Keratinocyte (primary cell): ENCODE measurements around the gene SRPRB. TPM values are rescaled to one million over a fixed set of nuclear protein-coding genes. Genes with fewer than 3 reads are reported as not detected.

Source experiments
- DNase-seq: peaks from one replicate; pipeline ENCODE4 v3.0.0-alpha.2; 2011; ENCODE audit warnings: low read depth, missing footprints, low spot score
- FAIRE-seq: peaks from 2 replicates; lab custom pipeline; 2011; peaks lifted over from hg19 to GRCh38; lab: Jason Lieb, UNC
- H2AFZ ChIP-seq: 2 replicates; pipeline ENCODE4 v1.6.0; 2012; ENCODE audit warnings: low read length, control low read depth, inconsistent platforms; ENCODE audit not compliant: control insufficient read depth
- H3K27ac ChIP-seq: 2 replicates; pipeline ENCODE4 v1.5.1; 2011; ENCODE audit warnings: low read length; ENCODE audit not compliant: control insufficient read depth, insufficient read depth
- H3K27me3 ChIP-seq: 3 replicates; pipeline ENCODE4 v1.6.0; 2011; ENCODE audit warnings: low read length; ENCODE audit not compliant: control insufficient read depth, insufficient read depth; ENCODE audit errors: extremely low read depth
- H3K36me3 ChIP-seq, 2 experiments: 2 replicates in 1 of 2; 3 replicates in 1 of 2; pipeline ENCODE4 v1.5.1; 2011; ENCODE audit warnings: low read length in 2 of 2, mild to moderate bottlenecking in 1 of 2; ENCODE audit not compliant: control insufficient read depth in 2 of 2, insufficient read depth in 2 of 2; ENCODE audit errors: extremely low read depth in 1 of 2
- H3K4me1 ChIP-seq: 3 replicates; pipeline ENCODE4 v1.5.1; 2011; ENCODE audit warnings: low read length; ENCODE audit not compliant: control insufficient read depth, insufficient read depth; ENCODE audit errors: extremely low read depth
- H3K4me2 ChIP-seq: 3 replicates; pipeline ENCODE4 v1.6.0; 2011; ENCODE audit warnings: low read depth, low read length; ENCODE audit not compliant: control insufficient read depth, insufficient read depth; ENCODE audit errors: extremely low read depth
- H3K4me3 ChIP-seq, 3 experiments: fragments of 200-600 bp in 1 of 3; sonication (generic) in 1 of 3; 2 replicates in 2 of 3; 3 replicates in 1 of 3; pipeline ENCODE4 v1.5.1; 2011 to 2016; ENCODE audit warnings: low read length in 3 of 3, mild to moderate bottlenecking in 3 of 3, control low read depth in 2 of 3, inconsistent platforms in 1 of 3, low read depth in 1 of 3, mixed read lengths in 1 of 3, mixed run types in 1 of 3, moderate library complexity in 1 of 3; ENCODE audit not compliant: control insufficient read depth in 2 of 3, insufficient read depth in 2 of 3; ENCODE audit errors: extremely low read depth in 1 of 3
- H3K79me2 ChIP-seq: 2 replicates; pipeline ENCODE4 v1.6.0; 2012; ENCODE audit warnings: low read length; ENCODE audit not compliant: control insufficient read depth, insufficient read depth
- H3K9ac ChIP-seq: 3 replicates; pipeline ENCODE4 v1.6.0; 2011; ENCODE audit warnings: low read length; ENCODE audit not compliant: control insufficient read depth, insufficient read depth; ENCODE audit errors: extremely low read depth
- H3K9me1 ChIP-seq: 3 replicates; pipeline ENCODE4 v1.6.0; 2011; ENCODE audit warnings: low read length; ENCODE audit not compliant: control insufficient read depth, insufficient read depth; ENCODE audit errors: extremely low read depth
- H3K9me3 ChIP-seq: 2 replicates; pipeline ENCODE4 v1.5.1; 2012; ENCODE audit warnings: low read depth, low read length; ENCODE audit not compliant: control insufficient read depth
- H4K20me1 ChIP-seq: 3 replicates; pipeline ENCODE4 v1.6.0; 2011; ENCODE audit warnings: low read length; ENCODE audit not compliant: control insufficient read depth, insufficient read depth; ENCODE audit errors: extremely low read depth
- EZH2 ChIP-seq: IDR thresholded peaks from one replicate; pipeline ENCODE4 v1.6.1; 2012; ENCODE audit warnings: inconsistent platforms, mild to moderate bottlenecking, low read length, moderate library complexity
- dilution Hi-C: fragments of 300-500 bp; cut with MboI; formaldehyde crosslinking; loops from one replicate; pipeline ENCODE4 v1.7.0; 2020; ENCODE audit warnings: low sequenced_read_pairs; ENCODE audit not compliant: extremely low pct_ligation_motif_present
- polyA plus RNA-seq, 5 experiments: library from polyadenylated mRNA; depleted of rRNA in 3 of 5; stranded (reverse) in 3 of 5; stranded (forward) in 1 of 5; unstranded in 1 of 5; fragments of >200 nt; gene quantifications; 1 replicate in 1 of 5; 2 replicates in 3 of 5; 3 replicates in 1 of 5; pipeline versions ENCODE4 v1.2.1 to v1.2.3, GENCODE V29; 2011 to 2012; ENCODE audit warnings: missing spikeins in 2 of 5, low read depth in 1 of 5, low replicate concordance in 1 of 5
- TF ChIP-seq, protein P1 (sequence below), 3 experiments: IDR thresholded peaks in 1 of 3; conservative IDR thresholded peaks in 1 of 3; optimal IDR thresholded peaks in 1 of 3; 2 replicates in 2 of 3; 3 replicates in 1 of 3; pipeline versions ENCODE3 to v1.5.1; 2011; ENCODE audit warnings: low read length in 3 of 3, mild to moderate bottlenecking in 3 of 3, moderate library complexity in 2 of 3, control low read depth in 1 of 3, inconsistent platforms in 1 of 3; ENCODE audit not compliant: insufficient read depth in 2 of 3; ENCODE audit errors: extremely low read depth in 1 of 3

SRPRB gene
- polyA plus RNA-seq, 1 donor (not counting 4 experiments of a cell fraction or from before 2014, with no cell fraction given), result 55.9 TPM

DNA sequence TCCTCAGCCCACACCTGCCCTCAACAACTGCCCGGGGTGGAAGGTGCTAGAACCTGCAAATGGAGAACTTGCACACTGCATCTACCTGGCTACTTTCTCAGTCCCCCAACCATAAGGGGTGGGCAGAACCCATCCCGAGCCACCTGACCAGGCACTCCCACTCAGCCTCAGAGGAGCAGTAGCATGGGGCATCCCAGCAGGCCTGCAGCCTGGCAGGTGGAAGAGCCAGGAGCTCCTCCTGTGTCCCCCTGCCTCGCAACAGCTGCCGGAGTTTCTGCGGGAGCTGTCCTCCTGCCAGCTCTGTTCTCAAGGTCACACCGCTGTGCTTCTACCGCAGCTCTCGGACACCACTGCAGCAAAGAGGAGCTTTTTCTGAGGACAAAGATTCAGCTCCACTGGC, 62.6 kb downstream of the SRPRB start:
- H4K20me1 ChIP-seq, result no peaks in the 10 kb centered on the region
- H3K9ac ChIP-seq, result no peak overlapping the region
- no peaks in the 10 kb centered on the region for H3K9me3 ChIP-seq
- no peaks in the 10 kb centered on the region for H3K79me2 ChIP-seq
- dilution Hi-C loops, result no loop called here
- H3K4me1 ChIP-seq, result no peaks in the 10 kb centered on the region
- H3K27ac ChIP-seq, result no peak overlapping the region
- H3K4me3 ChIP-seq, result no peak overlapping the region
- TF ChIP-seq, protein P1, sequence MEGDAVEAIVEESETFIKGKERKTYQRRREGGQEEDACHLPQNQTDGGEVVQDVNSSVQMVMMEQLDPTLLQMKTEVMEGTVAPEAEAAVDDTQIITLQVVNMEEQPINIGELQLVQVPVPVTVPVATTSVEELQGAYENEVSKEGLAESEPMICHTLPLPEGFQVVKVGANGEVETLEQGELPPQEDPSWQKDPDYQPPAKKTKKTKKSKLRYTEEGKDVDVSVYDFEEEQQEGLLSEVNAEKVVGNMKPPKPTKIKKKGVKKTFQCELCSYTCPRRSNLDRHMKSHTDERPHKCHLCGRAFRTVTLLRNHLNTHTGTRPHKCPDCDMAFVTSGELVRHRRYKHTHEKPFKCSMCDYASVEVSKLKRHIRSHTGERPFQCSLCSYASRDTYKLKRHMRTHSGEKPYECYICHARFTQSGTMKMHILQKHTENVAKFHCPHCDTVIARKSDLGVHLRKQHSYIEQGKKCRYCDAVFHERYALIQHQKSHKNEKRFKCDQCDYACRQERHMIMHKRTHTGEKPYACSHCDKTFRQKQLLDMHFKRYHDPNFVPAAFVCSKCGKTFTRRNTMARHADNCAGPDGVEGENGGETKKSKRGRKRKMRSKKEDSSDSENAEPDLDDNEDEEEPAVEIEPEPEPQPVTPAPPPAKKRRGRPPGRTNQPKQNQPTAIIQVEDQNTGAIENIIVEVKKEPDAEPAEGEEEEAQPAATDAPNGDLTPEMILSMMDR (optimal IDR thresholded peaks at IDR 0.05 in 1 of 3, IDR thresholded peaks at IDR 0.05 in 1 of 3, conservative IDR thresholded peaks at IDR 0.05 in 1 of 3; ENCODE audit: extremely low read depth in 1 of 3, insufficient read depth in 2 of 3, low read length in 3 of 3), result no peak
- TF ChIP-seq EZH2, result no peak
- DNase-seq, result no peak
- no peak overlapping the region for H2AFZ ChIP-seq
- H3K9me1 ChIP-seq, result no peaks in the 10 kb centered on the region
- no peak overlapping the region for H3K4me2 ChIP-seq
- H3K27me3 ChIP-seq, result peaks cover 17% of the 10 kb centered on the region
- H3K36me3 ChIP-seq, result no peaks in the 10 kb centered on the region
- FAIRE-seq, result no peak

GRCh38 chr3:133868758-133869475, 63.3 kb downstream of the SRPRB start:
- H3K27ac ChIP-seq, result no peak overlapping the region
- H3K9me3 ChIP-seq, result no peaks in the 10 kb centered on the region
- no peak for FAIRE-seq
- H3K4me2 ChIP-seq, result no peak overlapping the region
- H3K9me1 ChIP-seq, result no peaks in the 10 kb centered on the region
- H3K27me3 ChIP-seq, result peaks cover 19% of the 10 kb centered on the region
- no peaks in the 10 kb centered on the region for H3K36me3 ChIP-seq
- TF ChIP-seq, protein P1 (optimal IDR thresholded peaks at IDR 0.05 in 1 of 3, IDR thresholded peaks at IDR 0.05 in 1 of 3, conservative IDR thresholded peaks at IDR 0.05 in 1 of 3; ENCODE audit: extremely low read depth in 1 of 3, insufficient read depth in 2 of 3, low read length in 3 of 3), result no peak
- no peaks in the 10 kb centered on the region for H4K20me1 ChIP-seq
- H3K79me2 ChIP-seq, result no peaks in the 10 kb centered on the region
- H3K4me3 ChIP-seq, result no peak overlapping the region
- H2AFZ ChIP-seq, result no peak overlapping the region
- no peaks in the 10 kb centered on the region for H3K4me1 ChIP-seq
- no peak overlapping the region for H3K9ac ChIP-seq
- dilution Hi-C loops, result no loop called here
- no peak for DNase-seq
